Colon (tissue), 2 donors: ENCODE data around the gene LGALS4.
"Not testable (repeated sequence)": the region's sequence is repeated elsewhere in the genome, so short reads cannot be mapped to it uniquely, and the experiment has no call there.

ENCODE experiments used
- FAIRE-seq: peaks from 2 replicates; lab custom pipeline; 2012; peaks lifted over from hg19 to GRCh38; lab: Jason Lieb, UNC
- donor health status: control.
- donor health status: control.

Gene LGALS4

GRCh38 chr19:38795549-38795948 is 17.2 kb downstream of the LGALS4 start:
- FAIRE-seq = no peak

DNA sequence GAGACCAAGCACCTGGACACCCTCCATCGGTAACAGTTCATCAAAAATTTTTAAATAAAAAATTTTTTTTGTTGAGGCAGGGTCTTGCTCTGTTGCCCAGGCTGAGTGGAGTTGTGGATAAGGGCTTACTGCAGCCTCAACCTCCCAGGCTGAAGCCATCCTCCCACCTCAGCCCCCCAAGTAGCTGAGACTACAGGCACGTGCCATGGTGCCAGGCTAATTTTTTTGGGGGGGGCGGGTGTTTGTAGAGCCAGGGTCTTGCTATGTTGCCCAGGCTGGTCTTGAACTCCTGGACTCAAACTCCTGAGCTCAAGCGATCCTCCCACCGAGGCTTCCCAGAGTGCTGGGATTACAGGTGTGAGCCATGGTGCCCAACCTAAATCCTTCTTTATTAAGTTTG is 19.1 kb downstream of the LGALS4 start:
- FAIRE-seq = no peak

DNA sequence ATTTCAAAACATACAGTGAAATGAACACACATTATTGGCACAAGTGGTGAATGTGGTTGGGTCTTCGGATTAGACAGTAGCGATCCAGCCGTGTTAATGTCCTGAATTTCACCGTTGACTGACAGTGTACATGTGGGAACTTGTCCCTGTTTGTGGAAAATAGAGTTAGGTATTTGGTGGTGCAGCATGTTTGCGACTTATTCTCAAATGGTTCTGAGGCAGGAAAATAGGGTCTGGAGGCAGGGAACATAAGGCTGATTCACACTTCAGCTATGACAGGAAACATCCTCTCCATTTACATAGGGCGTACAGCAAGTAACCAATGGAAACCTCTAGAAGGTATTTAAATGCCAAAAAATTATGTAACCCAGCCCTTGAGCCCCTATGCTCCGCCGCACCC is 19.6 kb downstream of the LGALS4 start:
- no peak for FAIRE-seq

DNA sequence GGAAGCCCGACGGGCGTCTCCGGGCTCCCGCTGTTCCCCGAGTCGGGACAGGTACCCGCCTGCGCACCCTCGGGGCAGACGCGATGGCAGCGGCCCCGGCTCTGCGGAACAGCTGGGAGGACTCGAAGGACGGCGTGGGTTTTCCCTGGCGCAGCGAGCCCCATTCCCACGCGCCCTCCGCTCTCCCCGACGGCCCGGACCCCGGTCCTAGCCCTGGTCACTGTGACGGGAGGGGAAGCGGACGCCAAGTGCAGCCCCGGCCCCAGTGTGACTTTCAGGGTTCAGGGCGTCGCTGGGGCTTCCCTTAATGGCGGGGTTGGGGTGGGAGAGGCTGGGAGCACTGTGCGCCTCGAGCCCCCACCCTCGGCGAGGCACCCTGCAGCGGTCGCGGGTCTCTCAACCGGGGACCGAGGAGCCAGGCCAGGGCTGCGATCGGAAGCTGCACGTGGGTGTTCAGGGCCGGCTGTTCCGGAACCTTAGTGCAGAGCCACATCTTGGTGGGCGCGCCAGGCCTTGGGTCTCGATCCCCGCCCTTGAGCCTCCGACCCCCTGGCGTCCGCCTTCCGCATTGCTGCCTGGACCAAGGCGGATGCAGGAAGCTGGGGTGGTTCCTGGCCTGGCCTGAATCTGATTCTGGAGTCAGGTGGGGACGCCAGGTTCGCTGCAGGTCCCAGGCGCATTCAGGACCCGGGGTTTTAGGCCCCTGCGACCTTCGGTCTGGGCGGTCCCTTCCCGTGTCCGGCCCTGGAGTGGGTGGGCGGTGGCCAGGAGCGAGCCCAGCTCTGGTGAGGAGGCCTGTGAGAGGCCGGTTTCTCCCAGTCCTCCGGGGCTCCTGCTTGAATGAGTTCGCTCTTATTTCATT is 20.3 kb downstream of the LGALS4 start:
- no peak for FAIRE-seq

DNA sequence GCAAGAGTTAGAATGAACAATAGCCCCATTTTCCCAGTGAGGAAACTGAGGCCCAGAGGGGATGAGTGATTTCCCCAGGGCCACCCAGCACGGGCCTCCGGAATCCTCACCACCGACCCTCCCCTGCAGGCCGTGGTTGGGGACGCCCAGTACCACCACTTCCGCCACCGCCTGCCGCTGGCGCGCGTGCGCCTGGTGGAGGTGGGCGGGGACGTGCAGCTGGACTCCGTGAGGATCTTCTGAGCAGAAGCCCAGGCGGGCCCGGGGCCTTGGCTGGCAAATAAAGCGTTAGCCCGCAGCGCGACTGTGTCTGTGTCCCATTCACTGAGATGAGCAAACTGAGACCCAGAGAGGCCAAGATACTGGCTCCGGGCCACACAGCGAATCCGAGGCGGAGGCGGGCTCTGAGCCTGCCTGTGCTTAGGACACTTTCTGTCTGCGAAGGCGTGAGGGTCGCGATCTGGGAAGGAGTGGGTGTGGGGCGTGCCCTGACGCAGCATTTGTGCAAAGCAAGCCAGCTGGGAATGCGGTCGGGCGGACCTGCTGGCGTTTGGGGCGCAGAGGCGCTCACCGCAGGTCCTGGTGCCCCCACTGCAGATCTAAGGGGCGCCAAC is 21.2 kb downstream of the LGALS4 start:
- FAIRE-seq = peak; percentile 71

- not testable (repeated sequence) for FAIRE-seq
Observed at GRCh38 chr19:38790507-38791403, 22.0 kb downstream of the LGALS4 start.

GRCh38 chr19:38788478-38789243 is 24.1 kb downstream of the LGALS4 start, which contains the start of gene LGALS7B:
LGALS7B (plus strand) TSS chr19:38789200; CDS start chr19:38789227, 27 bp downstream.
- FAIRE-seq = no peak

GRCh38 chr19:38786572-38787265 is 26.0 kb downstream of the LGALS4 start:
- FAIRE-seq = no peak

GRCh38 chr19:38786061-38786460 is 26.7 kb downstream of the LGALS4 start:
- FAIRE-seq = not testable (repeated sequence)

GRCh38 chr19:38785187-38785699 is 27.5 kb downstream of the LGALS4 start:
- no peak for FAIRE-seq

DNA sequence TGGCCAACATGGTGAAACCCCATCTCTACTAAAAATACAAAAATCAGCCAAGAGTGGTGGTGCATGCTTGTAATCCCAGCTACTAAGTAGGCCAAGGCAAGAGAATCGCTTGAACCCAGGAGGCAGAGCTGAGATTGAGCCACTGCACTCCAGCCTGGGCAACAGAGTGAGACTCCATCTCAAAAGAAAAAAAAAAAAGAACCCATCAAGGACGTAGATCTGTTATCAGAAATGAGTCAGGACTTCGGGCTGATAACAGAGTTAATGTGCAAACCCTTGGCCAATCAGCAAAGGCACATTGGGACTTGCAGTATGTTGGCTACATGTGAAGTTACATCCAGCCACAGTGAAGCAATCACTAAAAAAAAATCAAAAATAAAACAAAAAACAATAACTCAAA is 28.5 kb downstream of the LGALS4 start:
- FAIRE-seq = no peak

DNA sequence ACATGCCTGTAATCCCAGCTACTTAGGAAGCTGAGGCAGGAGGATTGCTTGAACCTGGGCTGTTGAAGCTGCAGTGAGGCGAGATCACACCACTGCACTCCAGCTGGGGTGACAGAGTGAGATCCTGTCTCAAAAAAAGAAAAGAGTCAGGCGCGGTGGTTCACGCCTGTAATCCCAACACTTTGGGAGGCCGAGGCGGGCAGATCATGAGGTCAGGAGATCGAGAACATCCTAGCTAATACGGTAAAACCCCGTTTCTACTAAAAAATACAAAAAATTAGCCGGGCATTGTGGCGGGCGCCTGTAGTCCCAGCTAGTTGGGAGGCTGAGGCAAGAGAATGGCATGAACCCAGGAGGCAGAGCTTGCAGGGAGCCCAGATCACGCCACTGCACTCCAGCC is 30.5 kb downstream of the LGALS4 start:
- not testable (repeated sequence) for FAIRE-seq

DNA sequence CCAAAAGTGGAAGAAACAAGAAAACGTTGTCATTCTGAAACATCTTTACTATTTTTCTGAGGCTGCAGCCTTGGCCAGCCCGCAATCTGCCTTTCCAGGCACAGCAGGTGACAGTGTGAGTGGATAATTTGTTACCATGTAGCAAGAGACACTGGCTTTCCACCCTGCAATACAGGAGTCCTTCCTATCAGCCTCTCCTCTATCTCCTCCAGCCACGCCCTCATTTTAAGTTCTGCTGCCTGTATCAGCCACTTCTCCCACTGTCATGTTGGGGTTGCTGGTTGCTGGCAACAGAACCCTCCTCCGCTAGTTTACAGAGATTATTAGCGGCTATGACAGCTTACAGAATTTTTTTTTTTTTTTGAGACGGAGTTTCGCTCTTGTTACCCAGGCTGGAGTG is 31.7 kb downstream of the LGALS4 start:
- no peak for FAIRE-seq

DNA sequence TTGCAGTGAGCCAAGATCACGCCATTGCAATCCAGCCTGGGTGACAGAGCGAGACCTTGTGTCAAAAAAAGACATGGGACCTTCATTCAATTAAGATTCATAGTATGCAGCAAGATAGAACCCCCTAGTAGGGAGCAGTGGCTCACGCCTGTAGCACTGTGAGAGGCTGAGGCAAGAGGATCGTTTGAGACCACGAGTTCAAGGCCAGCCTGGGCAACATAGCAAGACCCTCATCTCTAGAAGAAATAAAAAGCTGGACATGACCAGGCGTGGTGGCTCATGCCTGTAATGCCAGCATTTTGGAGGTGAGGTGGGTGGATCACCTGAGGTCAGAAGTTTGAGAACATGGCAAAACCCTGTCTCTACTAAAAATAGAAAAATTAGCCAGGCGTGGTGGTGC is 32.3 kb downstream of the LGALS4 start:
- no peak for FAIRE-seq

GRCh38 chr19:38778733-38779132 is 34.0 kb downstream of the LGALS4 start:
- no peak for FAIRE-seq

GRCh38 chr19:38774181-38774950 is 38.4 kb downstream of the LGALS4 start:
- FAIRE-seq = no peak

- FAIRE-seq = no peak
Observed at GRCh38 chr19:38773469-38774177, 39.1 kb downstream of the LGALS4 start, which contains the start of gene LGALS7. LGALS7 (minus strand) TSS chr19:38773517; CDS start chr19:38773492, 25 bp downstream.

GRCh38 chr19:38771569-38771968 is 41.2 kb downstream of the LGALS4 start:
- FAIRE-seq = not testable (repeated sequence)

- FAIRE-seq = not testable (repeated sequence)
Observed at GRCh38 chr19:38770949-38771275, 41.8 kb downstream of the LGALS4 start.
